IMR-90 (cell line): ENCODE results near the gene WDR81. TPM values are rescaled to one million over a fixed set of nuclear protein-coding genes. Genes with fewer than 3 reads are reported as not detected.

Experiments used
- ATAC-seq: fragments of 200-7000 bp; cut with Tn5 transposase; 2 replicates; pipeline ENCODE4 v1.9.1; 2020; ENCODE audit warnings: low read depth, mild to moderate bottlenecking, moderate library complexity
- Bru-seq: library from RNA; stranded (reverse); fragments of 400-500 nt; gene quantifications from one replicate; lab custom pipeline; 2021; lab: Mats Ljungman, UMichigan
- BruChase-seq, 2 experiments: library from RNA; stranded (reverse); fragments of 400-500 nt; gene quantifications; one replicate each; lab custom pipeline; 2021; lab: Mats Ljungman, UMichigan
- BruUV-seq: library from RNA; stranded (reverse); fragments of 400-500 nt; replicated peaks from 2 replicates; lab custom pipeline; 2021; lab: Mats Ljungman, UMichigan
- CTCF ChIA-PET: fragments of 300-600 bp; formaldehyde crosslinking; extraction: SDS; loops from one replicate; lab custom pipeline; 2021; ENCODE audit warnings: antibody characterized with exemption; lab: Yijun Ruan, JAX
- POLR2A ChIA-PET: fragments of 300-600 bp; sonication (Branson Sonifier 250); formaldehyde crosslinking; loops from one replicate; lab custom pipeline; 2022; ENCODE audit warnings: antibody characterized with exemption; ENCODE audit not compliant: unreplicated experiment; lab: Charles Lee
- DNase-seq: peaks from one replicate; pipeline ENCODE4 v3.0.0; 2013
- H2AFZ ChIP-seq: replicated peaks from 2 replicates; pipeline ENCODE3; 2013; ENCODE audit warnings: low read length, mild to moderate bottlenecking; ENCODE audit not compliant: poor library complexity
- H2AK5ac ChIP-seq: 2 replicates; pipeline ENCODE4 v1.6.1; 2013; ENCODE audit warnings: low read depth, low read length, inconsistent platforms
- H2AK9ac ChIP-seq: replicated peaks from 2 replicates; pipeline ENCODE3; 2013; ENCODE audit warnings: mild to moderate bottlenecking, low read depth, low read length, moderate library complexity; ENCODE audit not compliant: poor library complexity
- H2BK120ac ChIP-seq: 2 replicates; pipeline ENCODE4 v1.6.1; 2013; ENCODE audit warnings: low read depth, low read length, inconsistent platforms
- H2BK15ac ChIP-seq: 3 replicates; pipeline ENCODE4 v1.6.1; 2013; ENCODE audit warnings: low read depth, low read length, inconsistent platforms
- H2BK20ac ChIP-seq: 2 replicates; pipeline ENCODE4 v1.6.1; 2013; ENCODE audit warnings: low read depth, mild to moderate bottlenecking, inconsistent platforms, low read length, moderate library complexity
- H2BK5ac ChIP-seq: 2 replicates; pipeline ENCODE4 v1.6.1; 2013; ENCODE audit warnings: mild to moderate bottlenecking, low read depth, low read length, inconsistent platforms; ENCODE audit not compliant: poor library complexity, severe bottlenecking
- H3K14ac ChIP-seq: replicated peaks from 2 replicates; pipeline ENCODE4 v1.6.1; 2013; ENCODE audit warnings: low read depth, low read length, inconsistent platforms
- H3K18ac ChIP-seq: 2 replicates; pipeline ENCODE4 v1.6.1; 2013; ENCODE audit warnings: low read depth, low read length, control low read depth
- H3K23ac ChIP-seq: 2 replicates; pipeline ENCODE4 v1.6.1; 2013; ENCODE audit warnings: low read depth, low read length, inconsistent platforms
- H3K27ac ChIP-seq: 2 replicates; pipeline ENCODE4 v1.5.1; 2013; ENCODE audit warnings: mild to moderate bottlenecking, control low read depth, low read length; ENCODE audit not compliant: insufficient read depth
- H3K27me3 ChIP-seq: 2 replicates; pipeline ENCODE4 v1.6.1; 2013; ENCODE audit warnings: low read length; ENCODE audit not compliant: control insufficient read depth, insufficient read depth
- H3K36me3 ChIP-seq: 2 replicates; pipeline ENCODE4 v1.6.1; 2013; ENCODE audit warnings: low read length, mixed read lengths; ENCODE audit not compliant: control insufficient read depth, insufficient read depth
- H3K4ac ChIP-seq: 2 replicates; pipeline ENCODE4 v1.6.1; 2013; ENCODE audit warnings: low read depth, low read length, inconsistent platforms
- H3K4me1 ChIP-seq: 2 replicates; pipeline ENCODE4 v1.6.1; 2013; ENCODE audit warnings: low read length, mixed read lengths; ENCODE audit not compliant: control insufficient read depth, insufficient read depth
- H3K4me2 ChIP-seq: 2 replicates; pipeline ENCODE4 v1.6.1; 2013; ENCODE audit warnings: low read depth, mild to moderate bottlenecking, control low read depth, low read length, moderate library complexity
- H3K4me3 ChIP-seq: 2 replicates; pipeline ENCODE4 v1.5.1; 2013; ENCODE audit warnings: low read depth, mild to moderate bottlenecking, control low read depth, low read length, moderate library complexity; ENCODE audit not compliant: insufficient read depth
- H3K56ac ChIP-seq: 2 replicates; pipeline ENCODE4 v1.6.1; 2013; ENCODE audit warnings: low read length, inconsistent platforms; ENCODE audit not compliant: insufficient read depth; ENCODE audit errors: extremely low read depth
- H3K79me1 ChIP-seq, 2 experiments: 2 replicates each; pipeline ENCODE4 v1.6.1; 2013; ENCODE audit warnings: low read length in 2 of 2, inconsistent platforms in 1 of 2, low read depth in 1 of 2
- H3K9ac ChIP-seq: 2 replicates; pipeline ENCODE4 v1.6.1; 2013; ENCODE audit warnings: low read depth, low read length, control low read depth
- H3K9me1 ChIP-seq: 2 replicates; pipeline ENCODE4 v1.6.1; 2013; ENCODE audit warnings: low read length, inconsistent platforms; ENCODE audit not compliant: insufficient read depth
- H3K9me3 ChIP-seq: 2 replicates; pipeline ENCODE4 v1.6.1; 2013; ENCODE audit warnings: low read length; ENCODE audit not compliant: control insufficient read depth, insufficient read depth
- H4K20me1 ChIP-seq: 2 replicates; pipeline ENCODE4 v1.6.1; 2013; ENCODE audit warnings: low read length, inconsistent platforms; ENCODE audit not compliant: insufficient read depth
- H4K5ac ChIP-seq: 2 replicates; pipeline ENCODE4 v1.6.1; 2013; ENCODE audit warnings: mild to moderate bottlenecking, low read depth, low read length, control low read depth
- H4K8ac ChIP-seq, 2 experiments: 2 replicates each; pipeline ENCODE4 v1.6.1; 2013; ENCODE audit warnings: low read depth in 2 of 2, low read length in 2 of 2, control low read depth in 1 of 2, inconsistent platforms in 1 of 2
- H4K91ac ChIP-seq: 2 replicates; pipeline ENCODE4 v1.6.1; 2013; ENCODE audit warnings: low read depth, low read length, inconsistent platforms; ENCODE audit not compliant: insufficient read depth
- BHLHE40 ChIP-seq: fragments of 150-350 bp; IDR thresholded peaks from 2 replicates; pipeline ENCODE4 v1.6.1; 2016; ENCODE audit warnings: mild to moderate bottlenecking, low read depth, low read length
- CEBPB ChIP-seq: IDR thresholded peaks from 2 replicates; pipeline ENCODE4 v1.6.1; 2012; ENCODE audit warnings: low read depth, low read length, improper control_type of control experiment
- CHD1 ChIP-seq: IDR thresholded peaks from 2 replicates; pipeline ENCODE4 v1.6.1; 2012; ENCODE audit warnings: low read depth, low read length, improper control_type of control experiment
- ELK1 ChIP-seq: fragments of 150-350 bp; IDR thresholded peaks from 2 replicates; pipeline ENCODE4 v1.6.1; 2016; ENCODE audit warnings: low read depth, mild to moderate bottlenecking, low read length, moderate library complexity, borderline replicate concordance
- FOS ChIP-seq: fragments of 150-350 bp; IDR thresholded peaks from 2 replicates; pipeline ENCODE4 v1.6.1; 2016; ENCODE audit warnings: low read depth, low read length
- MAFK ChIP-seq: IDR thresholded peaks from 2 replicates; pipeline ENCODE4 v1.6.1; 2012; ENCODE audit warnings: low read depth, low read length, improper control_type of control experiment
- MXI1 ChIP-seq: IDR thresholded peaks from 2 replicates; pipeline ENCODE4 v1.6.1; 2012; ENCODE audit warnings: low read depth, mild to moderate bottlenecking, low read length, moderate library complexity, borderline replicate concordance
- NFE2L2 ChIP-seq: fragments of 150-350 bp; IDR thresholded peaks from 2 replicates; pipeline ENCODE4 v1.6.1; 2016; ENCODE audit warnings: low read depth, mild to moderate bottlenecking, low read length
- POLR2A ChIP-seq: IDR thresholded peaks from 2 replicates; pipeline ENCODE4 v1.6.1; 2012; ENCODE audit warnings: mild to moderate bottlenecking, low read depth, low read length
- RAD21 ChIP-seq: IDR thresholded peaks from 2 replicates; pipeline ENCODE4 v1.6.1; 2012; ENCODE audit warnings: low read length, improper control_type of control experiment
- RFX5 ChIP-seq: IDR thresholded peaks from 2 replicates; pipeline ENCODE4 v1.8.0; 2012; ENCODE audit warnings: low read depth, mild to moderate bottlenecking, low read length, moderate library complexity
- SMC3 ChIP-seq: fragments of 150-350 bp; IDR thresholded peaks from 2 replicates; pipeline ENCODE4 v1.6.1; 2016; ENCODE audit warnings: low read depth, mild to moderate bottlenecking, antibody characterized with exemption, low read length, moderate library complexity
- USF2 ChIP-seq: fragments of 150-350 bp; IDR thresholded peaks from 2 replicates; pipeline ENCODE4 v1.6.1; 2017; ENCODE audit warnings: mild to moderate bottlenecking, antibody characterized with exemption, low read length, low read depth
- WGBS, 2 experiments: methylation state at CpG; one replicate each; pipeline versions ENCODE4 v1.1.5 to v1.1.7; 2013; ENCODE audit warnings: missing lambda C conversion rate in 2 of 2; ENCODE audit not compliant: insufficient read length in 1 of 2; ENCODE audit errors: extremely low coverage in 2 of 2; 5-methylcytosine and 5-hydroxymethylcytosine counted together
- dilution Hi-C: fragments of 300-500 bp; cut with HindIII; formaldehyde crosslinking; loops from one replicate; pipeline ENCODE4 v1.14.3; 2018; ENCODE audit warnings: low sequenced_read_pairs; ENCODE audit not compliant: unreplicated experiment
- in situ Hi-C: fragments of 300-500 bp; cut with MboI; formaldehyde crosslinking; loops from 3 replicates; pipeline ENCODE4 v1.14.3; 2019; ENCODE audit warnings: low sequenced_read_pairs, inconsistent platforms, mixed read lengths
- intact Hi-C: fragments of 100-400 bp; cut with micrococcal nuclease; formaldehyde crosslinking; loops from 2 replicates; pipeline ENCODE4 v1.10.0; 2022
- long read RNA-seq: library from polyadenylated mRNA; unstranded; transcript quantifications from one replicate; pipeline ENCODE4 v2.0.0, GENCODE V29; 2021; ENCODE audit not compliant: unreplicated experiment
- polyA plus RNA-seq, 3 experiments: library from polyadenylated mRNA; depleted of rRNA; stranded (reverse); fragments of >200 nt; gene quantifications; 2 replicates each; pipeline ENCODE4 v1.2.3, GENCODE V29; 2012; ENCODE audit warnings: low replicate concordance in 1 of 3
- total RNA-seq: library from RNA; depleted of rRNA; stranded (reverse); fragments of >200 nt; gene quantifications from 2 replicates; pipeline ENCODE4 v1.2.3, GENCODE V29; 2012; rRNA removed

Gene WDR81
- total RNA-seq (3.0 and 3.9 TPM in 2 replicates), polyA plus RNA-seq (2012; rRNA removed) (8.4 and 10.4 TPM in 2 replicates), Bru-seq, nascent RNA (percentile 52 among the genes with signal in this experiment), BruChase-seq, experiment 1, labeled RNA remaining after a 6-hour chase (percentile 64 among the genes with signal in this experiment), BruChase-seq, experiment 2, labeled RNA remaining after a 2-hour chase (percentile 64 among the genes with signal in this experiment)
- 4.5 and 7.7 TPM in 2 replicates for polyA plus RNA-seq (2012; cell fraction: cytosol; rRNA removed)
- 21.3 and 52.6 TPM in 2 replicates for polyA plus RNA-seq (2012; cell fraction: nucleus; rRNA removed; ENCODE audit: low replicate concordance)
- long read RNA-seq, full-length matches to known transcripts, result 4 of 26 reads
- long read RNA-seq, partial matches to known transcripts, result 18 of 26 reads
- long read RNA-seq, other reads (novel, unspliced or antisense), result 4 of 26 reads

GRCh38 chr17:1724351-1724868 lies at the start of gene WDR81:
TSS of gene WDR81 (plus strand) at chr17:1724704. CDS start at chr17:1724960, 256 bp downstream.
- DNase-seq, result peak; percentile 79
- H3K4me3 ChIP-seq, result peak within 1 kb of the TSS; percentile 70
- H3K36me3 ChIP-seq, result peaks cover 22% of the 10 kb centered on the region; the same call in 1 of the 2 replicates
- H3K27ac ChIP-seq, result peak within 1 kb of the TSS; percentile 94
- H3K18ac ChIP-seq, result peak within 1 kb of the TSS; percentile 79; the same call in 1 of the 2 replicates
- peak within 1 kb of the TSS; percentile 73; the same call in 1 of the 2 replicates for H2BK120ac ChIP-seq
- peak within 1 kb of the TSS; percentile 90 for H2BK5ac ChIP-seq
- H2AK9ac ChIP-seq, result peak within 1 kb of the TSS; percentile 98
- ChIA-PET POLR2A (no interaction called here), CTCF (interaction anchor here (1.0 kb wide), 1 partner anchor 55 kb away, joined by 4 read pairs; no protein-coding TSS in a partner anchor)
- H3K14ac ChIP-seq, result peak within 1 kb of the TSS; percentile 78
- peak within 1 kb of the TSS; percentile 74 for H3K23ac ChIP-seq
- no peak within 1 kb of the TSS for H3K56ac ChIP-seq
- BruUV-seq, result no TSS peak
- H2AFZ ChIP-seq, result peak within 1 kb of the TSS; percentile 98
- peaks cover 10 to 19% of the 10 kb centered on the region in 2 experiments for H3K79me1 ChIP-seq
- WGBS, 2 experiments, result 1% methylated on average over 28 of the region's 57 CpGs; no CpG with 5 or more reads in 1 of the 2 experiments
- peak within 1 kb of the TSS; percentile 30; the same call in 1 of the 2 replicates for H2BK20ac ChIP-seq
- peaks cover 11% of the 10 kb centered on the region for H3K4me1 ChIP-seq
- dilution Hi-C loops (no loop called here), in situ Hi-C loops (loop anchor here (5.0 to 25.0 kb wide), 2 partner anchors 63 to 313 kb away; partner anchors contain the start of genes DPH1, OVCA2 and RTN4RL1), intact Hi-C loops (no loop called here)
- peak within 1 kb of the TSS; percentile 91 for H2AK5ac ChIP-seq
- H3K4ac ChIP-seq, result peak within 1 kb of the TSS; percentile 87
- peak within 1 kb of the TSS; percentile 89 to 94 for H4K8ac ChIP-seq
- H4K5ac ChIP-seq, result peak within 1 kb of the TSS; percentile 88
- H3K27me3 ChIP-seq, result no peaks in the 10 kb centered on the region
- ATAC-seq, result peak; percentile 78
- H3K4me2 ChIP-seq, result peak within 1 kb of the TSS; percentile 91
- H3K9me3 ChIP-seq, result no peaks in the 10 kb centered on the region
- peak within 1 kb of the TSS; percentile 89 for H3K9ac ChIP-seq
- H4K91ac ChIP-seq, result peak within 1 kb of the TSS; percentile 51
- no peaks in the 10 kb centered on the region for H4K20me1 ChIP-seq
- peak within 1 kb of the TSS; percentile 75; the same call in 1 of the 3 replicates for H2BK15ac ChIP-seq
- H3K9me1 ChIP-seq, result peaks cover 11% of the 10 kb centered on the region
- peak; percentile 99 for TF ChIP-seq USF2
- TF ChIP-seq CHD1, result no peak
- TF ChIP-seq MXI1, result peak; percentile 81; the same call in 1 of the 2 replicates
- peak; percentile 76 for TF ChIP-seq FOS
- TF ChIP-seq CEBPB, result no peak
- TF ChIP-seq BHLHE40, result peak; percentile 77
- no peak for TF ChIP-seq MAFK
- no peak for TF ChIP-seq RAD21
- no peak for TF ChIP-seq ELK1
- no peak for TF ChIP-seq POLR2A
- no peak for TF ChIP-seq SMC3
- TF ChIP-seq NFE2L2, result no peak
- TF ChIP-seq RFX5, result no peak
